Frontal cortex (tissue), 4 donors: ENCODE results near the gene AP1B1. TPM values are rescaled to one million over a fixed set of nuclear protein-coding genes. Genes with fewer than 3 reads are reported as not detected.
A peak's percentile ranks its signal among the peaks of the same experiment; 100 is the strongest.

Experiments
- DNase-seq, 2 donors: peaks; one replicate each; pipeline ENCODE4 v3.0.0; 2012; ENCODE audit warnings: low spot score in 2 of 2
- FAIRE-seq: peaks from 2 replicates; lab custom pipeline; 2012; peaks lifted over from hg19 to GRCh38; lab: Jason Lieb, UNC
- total RNA-seq: library from RNA; depleted of rRNA; stranded (reverse); fragments of >200 nt; gene quantifications from one replicate; pipeline ENCODE4 v1.2.3, GENCODE V29; 2014
- donor health status: control.
- donor health status: control.
- donor health status: control.

AP1B1 gene
- total RNA-seq, 1 donor from 2014 or later, result 44.8 TPM

DNA sequence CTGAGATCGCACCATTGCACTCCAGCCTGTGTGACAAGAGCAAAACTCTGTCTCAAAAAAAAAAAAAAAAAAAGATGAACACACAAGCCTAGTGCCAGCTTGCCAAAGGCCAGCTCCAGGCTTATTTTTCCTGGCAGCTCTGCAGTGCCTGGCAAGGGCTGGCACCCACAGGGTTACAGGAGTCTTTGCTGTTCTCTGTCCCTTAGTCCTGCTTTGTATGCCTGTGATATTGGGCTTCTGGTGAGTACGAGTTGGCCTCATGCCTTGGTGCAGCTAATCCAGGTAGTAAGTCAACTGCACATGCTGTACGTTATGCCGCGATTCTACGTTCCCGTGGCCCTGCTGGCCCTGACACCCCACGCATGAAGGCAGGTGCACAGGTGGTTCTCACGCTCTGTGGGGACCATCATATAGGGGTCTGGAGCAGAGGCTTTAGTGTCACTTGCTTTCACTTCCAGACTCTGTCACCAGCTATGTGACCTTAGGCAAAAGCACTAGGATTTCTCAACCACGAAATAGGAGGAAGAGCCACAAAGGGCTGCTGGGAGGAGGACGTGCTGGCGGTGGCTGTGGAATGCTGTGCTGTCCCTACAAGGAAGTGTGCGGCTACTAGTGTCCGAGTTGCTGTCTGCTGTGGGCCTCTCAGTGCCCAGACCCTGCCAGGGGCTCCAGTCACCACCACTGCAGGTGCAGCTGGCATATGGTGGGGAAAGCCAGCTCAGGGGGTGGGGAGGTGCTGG lies 51.4 kb downstream of the AP1B1 start:
- DNase-seq, result no peak
- FAIRE-seq, result no peak

DNA sequence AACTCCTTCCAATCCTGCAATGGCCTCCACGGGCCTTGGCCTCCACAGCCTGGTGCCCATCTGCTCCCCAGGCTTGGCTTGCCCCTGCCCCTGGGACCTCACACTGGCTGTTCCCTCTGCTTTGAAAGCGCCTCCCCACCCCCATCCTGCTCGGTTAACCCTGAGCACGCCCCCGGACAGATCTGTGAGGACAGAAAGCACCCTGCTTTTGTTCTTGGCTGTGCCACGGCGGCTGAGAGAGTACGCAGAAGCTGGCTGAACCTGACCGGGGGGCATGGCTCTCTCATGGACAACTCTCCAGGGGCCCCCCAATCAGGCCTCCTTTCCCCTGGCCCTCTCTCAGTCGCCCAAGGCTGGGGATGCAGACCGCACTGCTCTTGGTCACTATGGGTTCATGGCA lies 52.7 kb downstream of the AP1B1 start:
- no peak for DNase-seq
- FAIRE-seq, result no peak

DNA sequence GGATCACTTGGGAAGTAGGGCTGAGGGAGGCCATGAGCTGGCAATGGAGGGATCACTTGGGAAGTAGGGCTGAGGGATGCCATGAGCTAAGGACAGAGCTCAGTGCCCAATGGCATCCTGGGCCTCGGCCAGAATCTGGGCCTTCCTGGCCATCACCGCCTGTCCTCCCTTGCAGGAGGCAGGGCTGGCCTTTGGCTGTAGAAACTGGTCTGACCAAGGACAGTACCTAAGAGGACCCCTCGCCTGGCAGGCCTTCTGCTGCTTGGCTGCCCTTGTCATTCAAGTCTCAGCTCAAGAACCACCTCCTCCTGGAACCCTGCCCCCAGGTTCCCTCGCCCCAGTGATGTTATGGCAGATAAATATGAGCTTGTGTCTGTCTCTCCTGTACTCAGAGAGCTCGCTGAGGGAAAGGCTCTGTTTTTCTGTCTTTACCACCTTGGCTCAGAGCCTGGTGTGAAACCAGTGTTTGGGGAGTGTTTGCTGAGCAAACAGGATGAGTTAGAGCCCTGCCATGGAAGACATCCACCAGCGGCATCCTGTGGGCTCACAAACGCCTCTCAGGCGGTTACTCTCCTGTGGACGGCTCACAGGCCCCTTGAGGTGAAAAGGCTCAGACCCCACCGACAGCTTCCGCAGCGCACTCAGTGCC lies 53.5 kb downstream of the AP1B1 start:
- FAIRE-seq, result no peak
- no peak for DNase-seq

DNA sequence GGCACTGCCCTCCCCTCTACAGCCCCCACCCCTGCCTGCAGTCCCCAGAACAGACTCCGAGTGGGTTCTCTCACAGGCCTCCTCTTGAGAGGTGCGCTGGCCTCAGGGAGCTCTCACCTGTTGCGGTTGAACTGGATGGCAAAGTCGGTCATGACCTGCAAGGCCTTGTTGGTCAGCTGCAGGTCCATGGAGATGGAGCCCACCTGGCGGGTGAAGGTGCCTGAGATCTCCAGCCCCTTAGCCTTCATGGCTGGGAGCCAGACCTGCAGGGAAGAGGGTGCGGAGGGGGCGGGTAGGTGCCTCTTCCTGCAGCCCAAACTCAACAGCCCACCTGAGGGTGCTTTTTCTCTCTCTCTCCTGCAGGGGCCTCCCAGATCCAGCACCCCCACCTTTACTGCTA lies 54.2 kb downstream of the AP1B1 start:
- DNase-seq (no peak), FAIRE-seq (no peak)

DNA sequence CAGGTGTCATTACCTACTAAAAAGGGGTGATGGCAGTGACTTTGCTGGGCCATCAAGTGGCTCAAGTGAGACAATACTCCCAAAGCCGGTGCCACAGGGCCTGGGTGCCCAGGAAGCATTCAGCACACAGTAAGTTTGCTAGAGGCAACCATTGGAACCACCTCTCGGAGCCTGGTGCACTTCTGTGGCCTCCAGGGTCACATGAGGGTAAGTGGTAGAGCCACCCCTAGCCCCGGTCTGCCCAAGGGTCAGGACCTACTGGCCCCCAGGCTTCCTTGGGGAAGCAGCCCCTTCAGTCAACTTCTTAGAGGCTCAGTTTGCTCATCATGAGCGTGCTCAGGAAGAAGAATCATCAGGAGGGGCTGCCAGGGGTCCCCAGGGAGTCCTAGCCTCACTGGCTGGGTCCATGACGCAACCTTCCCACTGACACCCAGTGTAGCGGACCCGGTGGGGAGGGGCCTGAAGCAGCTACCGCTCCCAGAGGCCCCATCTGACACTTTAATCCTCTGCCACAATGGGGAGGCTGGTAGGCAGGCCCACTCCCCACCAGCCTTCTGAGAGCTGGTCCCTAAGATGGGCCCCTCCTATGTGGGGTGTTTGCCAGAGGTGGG lies 55.4 kb downstream of the AP1B1 start:
- DNase-seq (no peak), FAIRE-seq (no peak)

DNA sequence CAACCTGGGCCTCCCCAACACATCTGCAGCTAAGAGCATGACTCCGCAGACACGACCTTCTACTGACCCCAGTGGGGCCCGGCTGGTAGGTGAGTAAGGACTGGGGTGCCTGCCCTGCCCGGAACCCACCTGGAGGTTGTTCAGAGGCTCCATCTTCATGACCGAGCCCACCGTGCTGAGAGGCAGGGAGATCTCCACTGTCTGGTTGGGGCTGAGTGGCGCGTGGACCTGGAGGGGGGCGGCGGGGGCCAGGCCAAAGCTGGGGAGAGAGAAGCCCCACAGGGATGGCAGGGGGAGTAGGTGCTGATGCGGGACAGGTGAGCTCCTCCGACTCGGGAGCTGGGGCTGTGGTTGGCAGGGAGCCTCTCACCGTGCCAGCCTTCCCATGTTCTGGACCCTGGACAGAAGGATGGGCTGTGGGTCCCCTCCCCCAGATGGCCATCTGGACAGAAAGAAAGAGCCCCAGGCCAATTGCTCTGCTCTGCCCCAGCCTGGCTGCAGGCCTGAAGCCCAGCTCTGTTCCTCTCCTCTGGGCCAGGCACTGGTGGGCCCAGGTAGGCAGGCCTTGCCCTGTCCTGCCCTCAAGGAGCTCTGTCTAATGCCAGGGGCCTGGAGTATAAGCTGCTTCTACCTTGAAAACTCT lies 56.6 kb downstream of the AP1B1 start:
- no peak for DNase-seq
- FAIRE-seq, result no peak

DNA sequence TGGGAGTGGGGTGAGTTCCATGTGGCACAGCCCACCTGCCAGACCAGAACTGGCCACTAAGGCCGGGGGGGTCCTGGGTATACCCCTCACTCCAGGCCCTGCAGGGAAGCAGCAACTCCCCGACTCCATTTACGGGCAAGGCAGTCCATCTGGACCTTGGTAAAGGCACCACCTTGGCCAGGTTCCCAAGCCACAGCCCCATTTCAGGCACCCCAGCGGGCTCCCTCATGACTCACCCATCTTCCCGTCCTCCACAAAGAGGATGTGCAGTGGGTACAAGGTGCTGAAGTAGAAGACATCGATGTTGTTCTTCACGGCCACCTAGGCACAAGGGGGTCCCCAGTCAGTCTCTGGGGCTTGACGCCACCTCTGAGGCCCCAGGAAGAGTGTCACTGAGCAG lies 57.2 kb downstream of the AP1B1 start:
- DNase-seq, result no peak
- no peak for FAIRE-seq

DNA sequence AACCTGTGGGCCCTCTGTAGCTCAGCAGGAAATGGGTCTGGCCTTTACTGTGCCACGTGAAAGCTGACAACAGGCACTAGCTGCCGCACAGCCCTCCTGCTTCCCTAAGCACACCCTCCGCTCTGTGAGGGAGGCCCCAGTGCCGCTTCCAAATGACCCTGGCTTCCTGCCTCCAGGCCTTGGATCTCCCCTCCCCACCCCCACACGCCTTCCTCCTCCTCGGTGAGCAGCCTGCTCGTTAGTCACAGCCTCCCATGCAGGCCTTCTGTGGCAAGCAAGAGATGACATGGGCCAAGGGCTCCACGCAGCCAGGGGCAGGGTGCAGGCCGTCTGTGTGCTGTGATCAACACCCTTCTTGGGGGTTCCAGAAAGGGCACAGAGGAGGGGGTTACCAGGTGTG lies 57.6 kb downstream of the AP1B1 start:
- DNase-seq (no peak), FAIRE-seq (no peak)

DNA sequence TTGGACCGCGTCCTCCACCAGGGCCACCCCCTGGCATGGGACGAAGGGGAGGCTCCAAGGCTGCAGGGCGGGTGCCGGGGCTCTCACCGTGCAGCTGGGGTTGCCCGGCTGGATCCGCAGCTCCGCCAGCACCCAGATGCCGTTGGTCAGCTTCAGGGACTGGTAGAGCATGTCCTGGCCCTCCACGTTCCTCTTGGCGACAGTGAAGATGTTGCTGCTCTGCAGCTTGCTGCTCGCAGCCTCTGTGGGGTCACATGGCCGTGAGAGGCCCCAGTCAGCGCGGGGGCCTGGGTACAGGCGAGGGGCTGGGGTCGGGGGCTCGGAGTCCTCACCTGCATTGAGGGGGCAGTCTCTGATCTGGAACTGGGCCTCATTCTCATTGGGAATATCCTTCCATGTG lies 58.1 kb downstream of the AP1B1 start:
- no peak for DNase-seq
- no peak for FAIRE-seq

DNA sequence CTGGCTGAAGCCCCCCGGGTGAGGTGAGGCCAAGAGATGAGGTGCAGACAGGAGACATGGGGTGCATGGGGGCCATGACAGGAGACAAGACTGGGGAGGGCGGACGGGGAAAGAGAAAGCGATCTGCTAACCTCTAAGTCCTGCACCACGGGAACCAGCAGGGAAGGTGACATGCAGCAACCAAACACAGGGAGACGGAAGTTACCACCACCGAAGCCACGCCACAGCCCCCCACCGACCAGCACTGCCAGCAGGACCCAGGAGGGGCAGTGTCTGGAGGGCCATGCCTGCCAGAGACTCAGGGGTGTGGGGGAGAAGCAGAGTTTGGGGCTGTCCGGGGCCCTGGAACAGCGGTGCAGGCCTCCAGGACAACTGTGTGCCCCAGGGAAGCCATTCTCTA lies 58.8 kb downstream of the AP1B1 start:
- DNase-seq (no peak), FAIRE-seq (no peak)

DNA sequence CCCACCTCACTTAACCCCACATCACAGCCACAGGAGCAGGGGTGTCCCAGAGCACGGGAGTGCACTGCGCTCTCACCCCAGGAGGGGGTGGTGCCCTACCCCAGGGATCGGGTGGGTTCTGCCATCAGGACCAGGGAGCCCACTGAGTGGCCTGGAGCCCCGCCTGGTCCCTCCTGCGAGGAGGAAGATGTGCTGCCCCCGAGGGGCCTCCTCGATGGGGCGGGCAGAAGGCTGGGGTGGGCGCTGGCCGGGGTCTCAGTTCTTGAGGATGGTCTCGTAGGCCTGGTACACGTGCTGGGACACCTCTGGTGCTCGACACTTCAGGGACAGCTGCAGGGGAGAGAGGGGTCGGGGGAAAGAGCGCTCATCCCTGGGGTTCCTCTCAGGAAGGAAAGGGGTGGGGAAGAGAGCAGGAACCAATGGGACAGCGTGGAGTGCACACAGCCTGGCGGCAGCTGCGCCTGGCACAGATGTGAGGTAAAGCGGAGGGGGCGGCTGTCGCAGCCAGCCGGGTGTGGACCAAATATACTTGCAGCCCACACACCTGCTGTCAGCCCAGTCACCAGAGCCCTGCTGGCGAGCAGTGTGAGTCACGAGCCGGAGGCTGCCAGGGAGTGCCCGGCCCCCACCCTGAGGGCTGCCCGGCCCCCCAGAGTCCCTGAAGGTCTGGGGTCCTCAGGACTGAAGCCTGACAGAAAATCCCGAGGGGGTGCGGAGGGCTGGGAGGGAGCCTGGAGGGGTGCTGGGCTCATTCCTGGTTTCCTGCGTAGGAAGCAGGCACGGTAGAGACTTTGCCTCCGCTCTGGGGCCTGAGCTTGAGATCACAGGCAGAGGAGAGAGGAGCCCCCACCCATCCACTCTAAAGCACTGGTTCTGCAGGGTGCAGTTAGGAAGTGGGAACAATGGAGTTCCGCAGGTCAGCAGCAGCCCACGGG lies 59.5 kb downstream of the AP1B1 start:
- DNase-seq (peak in 1 of 2 donors; percentile 69), FAIRE-seq (no peak)

DNA sequence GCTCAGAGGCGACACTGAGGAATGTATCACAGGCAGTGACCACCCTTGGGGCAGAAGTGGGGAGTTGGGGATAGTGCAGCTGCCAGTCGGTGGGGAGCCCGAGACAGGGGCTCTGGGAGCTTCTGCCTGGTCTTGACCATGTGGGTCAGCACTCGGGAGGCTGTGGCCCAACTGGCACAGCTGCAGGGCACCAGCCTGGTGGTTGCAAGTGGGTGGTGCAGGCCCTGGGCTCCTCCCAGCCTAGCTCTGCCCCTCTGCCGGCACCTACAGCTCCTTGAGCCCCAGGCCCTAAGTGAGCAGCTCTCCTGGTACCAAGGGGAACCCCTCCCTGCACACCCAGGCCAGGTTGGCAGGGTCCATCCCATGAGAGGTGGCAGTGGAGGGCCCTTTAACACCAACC lies 60.3 kb downstream of the AP1B1 start:
- FAIRE-seq, result no peak
- no peak for DNase-seq

DNA sequence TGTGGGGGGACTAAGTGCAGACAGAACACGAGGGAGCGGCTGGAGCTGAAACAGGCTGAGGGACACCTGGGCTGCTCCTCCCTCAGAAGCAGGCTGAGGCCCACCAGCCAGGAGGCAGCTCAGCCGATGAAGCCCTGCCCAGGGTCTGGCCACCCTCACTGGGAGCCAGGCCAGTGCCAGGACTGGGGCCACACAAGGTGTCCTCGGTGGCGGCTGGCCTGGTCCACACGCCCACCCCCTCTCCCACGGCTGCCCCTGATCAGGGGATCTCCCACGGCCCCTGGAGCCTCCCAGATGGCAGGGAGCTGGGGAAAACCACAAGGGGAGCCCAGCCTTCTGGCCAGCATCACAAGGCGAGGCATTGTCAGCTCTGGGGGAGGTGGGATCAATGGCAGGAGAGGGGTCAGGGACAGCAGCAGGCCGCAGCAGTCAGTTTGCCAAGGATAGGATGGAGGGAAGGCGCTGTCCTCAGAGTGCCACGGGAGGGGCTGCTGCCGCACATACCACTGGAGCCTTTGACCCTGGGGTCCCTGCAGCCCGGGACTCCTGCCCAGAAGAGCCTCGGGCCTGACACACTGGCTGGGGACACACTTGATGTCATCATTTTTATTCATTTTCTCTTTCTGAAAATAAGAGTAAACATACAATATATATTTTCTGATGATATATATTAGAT lies 61.1 kb downstream of the AP1B1 start:
- no peak for DNase-seq
- no peak for FAIRE-seq

DNA sequence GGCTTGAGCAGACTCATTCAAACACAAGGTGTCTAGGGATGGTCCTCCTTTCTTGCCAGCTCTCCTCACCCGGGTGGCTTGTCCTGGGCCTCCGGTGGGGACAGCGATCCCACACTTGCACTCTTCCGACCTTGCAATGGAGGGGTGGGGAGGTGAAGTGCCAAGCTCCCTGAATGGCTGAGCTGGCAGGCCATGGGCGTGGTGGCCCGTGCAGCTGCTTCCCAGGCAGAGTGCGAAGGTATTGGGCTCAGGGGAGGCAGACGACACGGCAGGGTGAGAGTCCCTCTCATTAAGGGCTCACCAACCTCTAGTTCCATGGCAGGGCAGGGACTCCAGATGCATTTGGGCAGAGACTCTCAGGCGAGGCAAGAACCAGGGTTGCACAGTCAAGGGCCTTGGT lies 61.9 kb downstream of the AP1B1 start:
- DNase-seq (no peak), FAIRE-seq (no peak)

DNA sequence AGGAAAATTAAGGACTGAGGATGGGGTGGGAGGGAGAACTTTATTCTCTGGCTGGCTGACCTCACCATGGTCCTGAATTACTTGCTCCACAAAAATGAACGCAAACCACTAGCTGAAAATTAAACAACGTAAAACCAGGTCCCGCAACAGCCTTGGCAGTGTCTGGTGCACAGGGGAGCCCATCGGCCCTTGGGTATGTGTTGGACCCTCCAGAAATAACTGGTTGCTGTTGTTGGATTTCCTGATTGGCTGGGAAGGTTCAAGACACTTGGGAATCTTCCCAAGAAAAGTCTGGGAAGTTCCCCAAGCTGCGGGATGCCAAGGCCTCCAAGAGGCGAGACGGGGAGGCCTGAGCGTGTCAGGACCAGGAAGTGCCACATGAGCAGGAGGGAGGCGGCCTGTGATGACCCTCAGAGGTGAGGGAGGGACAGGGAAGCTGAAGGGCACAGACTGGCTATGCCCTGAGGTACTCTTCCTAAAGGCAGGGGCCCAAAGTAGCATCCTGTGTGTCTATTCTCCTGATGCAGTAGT lies 62.5 kb downstream of the AP1B1 start:
- DNase-seq, result no peak

DNA sequence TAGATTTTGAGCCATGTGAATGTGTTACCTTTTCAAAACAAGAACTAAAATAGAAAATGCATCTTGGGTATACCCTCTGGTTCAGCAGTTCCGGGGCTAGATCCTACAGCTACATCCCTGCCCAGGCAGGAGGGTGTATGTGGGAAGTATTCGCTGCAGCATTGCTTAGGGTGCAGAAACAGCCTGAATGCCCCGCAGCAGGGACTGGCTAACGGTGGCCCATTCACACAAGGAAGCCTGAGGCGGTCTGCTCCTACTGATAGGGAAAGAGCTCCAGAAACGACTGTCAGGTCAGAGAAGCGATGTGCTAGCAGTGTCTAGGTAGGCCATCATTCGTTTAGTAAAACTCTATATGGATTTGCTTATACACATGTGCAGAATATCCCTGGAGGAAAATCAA lies 63.0 kb downstream of the AP1B1 start:
- FAIRE-seq (no peak), DNase-seq (no peak)

More for the DNA sequence above, 62.5 kb downstream of the AP1B1 start:
- no peak for FAIRE-seq

DNA sequence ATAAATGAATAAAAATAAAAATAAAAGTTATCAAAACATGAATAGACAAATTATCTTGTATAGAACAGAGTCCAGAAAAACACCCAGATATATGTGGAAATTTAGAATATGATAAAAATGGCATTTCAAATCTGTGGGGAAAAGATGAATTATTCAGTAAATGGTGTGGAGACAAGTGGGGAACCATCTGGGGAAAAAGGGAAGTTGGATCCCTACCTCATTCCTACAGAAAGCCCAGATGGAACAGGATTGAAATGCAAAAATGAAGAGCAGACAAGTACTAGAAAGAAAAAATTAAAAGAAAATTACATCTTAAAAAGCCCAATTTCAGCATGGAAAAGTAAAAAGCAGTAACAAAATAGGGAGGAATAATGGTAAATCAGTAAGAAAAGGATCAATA lies 64.7 kb downstream of the AP1B1 start:
- no peak for FAIRE-seq
- DNase-seq, result no peak

DNA sequence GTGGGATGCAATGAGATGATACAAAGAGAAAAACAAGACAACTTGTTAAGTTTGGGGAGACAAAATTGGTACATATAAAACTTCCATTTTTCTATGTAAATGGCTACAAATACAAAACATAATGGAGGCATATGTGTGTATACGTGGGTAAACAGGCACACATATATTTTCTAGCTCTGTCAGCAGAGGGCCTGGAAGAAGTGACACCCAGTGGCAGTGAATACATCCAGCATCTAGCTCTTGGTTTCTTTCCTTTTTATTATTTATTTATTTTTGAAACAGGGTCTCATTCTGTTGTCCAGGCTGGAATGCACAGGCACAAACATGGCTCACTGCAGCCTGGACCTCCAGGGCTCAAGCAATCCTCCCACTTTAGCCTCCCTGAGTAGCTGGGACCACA lies 67.8 kb downstream of the AP1B1 start:
- DNase-seq (no peak), FAIRE-seq (no peak)

DNA sequence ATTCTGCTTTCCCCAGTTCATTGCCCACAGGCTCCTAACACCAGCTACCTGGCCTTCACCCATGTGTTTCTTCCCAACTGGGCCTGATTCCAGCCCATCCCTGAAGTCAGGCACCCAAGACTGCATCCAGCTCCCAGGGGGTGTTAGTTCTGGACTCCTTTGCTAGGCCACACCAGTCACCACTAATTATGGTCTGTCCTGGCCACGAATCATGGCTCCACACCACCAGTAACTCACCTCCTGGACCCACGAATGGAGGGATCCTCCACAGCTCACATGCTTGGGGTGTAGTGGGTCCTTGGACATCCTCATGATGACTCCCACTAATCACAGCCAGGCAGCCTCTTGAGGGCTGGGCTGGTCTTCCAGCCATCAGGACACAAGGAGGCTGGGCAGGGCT lies 69.3 kb downstream of the AP1B1 start:
- DNase-seq, result no peak
- FAIRE-seq, result no peak
